ENCODE data around the gene FBXO2.

FBXO2 gene

GRCh38 chr1:11652203-11652780, 1.9 kb downstream of the FBXO2 start:
- no peak for DNase-seq

- DNase-seq = no peak
These were observed 3.2 kb downstream of the FBXO2 start for GRCh38 chr1:11651017-11651416.

GRCh38 chr1:11650331-11650991, 3.8 kb downstream of the FBXO2 start:
- DNase-seq = peak; percentile 84

GRCh38 chr1:11649624-11650330, 4.5 kb downstream of the FBXO2 start:
- DNase-seq = peak; percentile 6

GRCh38 chr1:11649237-11649623, 5.0 kb downstream of the FBXO2 start:
- no peak for DNase-seq

GRCh38 chr1:11648732-11649158, 5.5 kb downstream of the FBXO2 start:
- peak; percentile 58 for DNase-seq

- DNase-seq = no peak
These were observed 6.2 kb downstream of the FBXO2 start for GRCh38 chr1:11648039-11648438.

- no peak for DNase-seq
These were observed 6.9 kb downstream of the FBXO2 start for GRCh38 chr1:11647333-11647732.

GRCh38 chr1:11646317-11646716, 7.9 kb downstream of the FBXO2 start:
- DNase-seq = no peak

- peak; percentile 89 for DNase-seq
These were observed 8.5 kb downstream of the FBXO2 start for GRCh38 chr1:11645670-11646265.

GRCh38 chr1:11645270-11645669, 9.0 kb downstream of the FBXO2 start:
- DNase-seq = no peak

GRCh38 chr1:11643782-11644181, 10.4 kb downstream of the FBXO2 start:
- DNase-seq = no peak

GRCh38 chr1:11642418-11643017, 11.7 kb downstream of the FBXO2 start:
- DNase-seq = peak; percentile 76

- DNase-seq = no peak
These were observed 12.4 kb downstream of the FBXO2 start for GRCh38 chr1:11641776-11642305.

GRCh38 chr1:11640944-11641343, 13.3 kb downstream of the FBXO2 start:
- no peak for DNase-seq

GRCh38 chr1:11640101-11640500, 14.1 kb downstream of the FBXO2 start:
- DNase-seq = no peak

GRCh38 chr1:11639372-11639771, 14.9 kb downstream of the FBXO2 start:
- DNase-seq = no peak

GRCh38 chr1:11638121-11638520, 16.1 kb downstream of the FBXO2 start:
- DNase-seq = no peak

GRCh38 chr1:11634365-11635192, 19.6 kb downstream of the FBXO2 start:
- no peak for DNase-seq

- no peak for DNase-seq
These were observed 24.8 kb downstream of the FBXO2 start for GRCh38 chr1:11629184-11630016.

- no peak for DNase-seq
These were observed 25.5 kb downstream of the FBXO2 start for GRCh38 chr1:11628767-11629166.
